Naive thymus-derived CD4-positive, alpha-beta T cell (primary cell): ENCODE data around the gene DNAJC13. TPM values are rescaled to one million over a fixed set of nuclear protein-coding genes. Genes with fewer than 3 reads are reported as not detected.

Experiments used
- ATAC-seq: fragments of 150-1000 bp; cut with Tn5 transposase; 2 replicates; pipeline ENCODE4 v1.10.0; 2021; ENCODE audit warnings: mild to moderate bottlenecking, moderate library complexity
- CTCF ChIA-PET: fragments of 350-600 bp; sonication (Branson Sonifier 250); formaldehyde crosslinking; loops from one replicate; lab custom pipeline; 2021; ENCODE audit warnings: antibody characterized with exemption; lab: Charles Lee
- POLR2A ChIA-PET: fragments of 350-600 bp; sonication (Branson Sonifier 250); formaldehyde crosslinking; loops from one replicate; lab custom pipeline; 2021; ENCODE audit warnings: antibody characterized with exemption, inconsistent platforms; lab: Charles Lee
- DNase-seq, 9 donors: peaks; one replicate each; pipeline versions ENCODE4 v3.0.0 to v3.0.0-alpha.2; 2020 to 2022; ENCODE audit warnings: mixed read lengths in 1 of 9
- H3K27ac ChIP-seq: one replicate; pipeline ENCODE4 v1.7.0; 2013; ENCODE audit warnings: mild to moderate bottlenecking, low read depth, low read length, moderate library complexity
- H3K27me3 ChIP-seq, 2 donors: one replicate each; pipeline ENCODE4 v1.7.0; 2013; ENCODE audit warnings: low read length in 2 of 2, mild to moderate bottlenecking in 2 of 2, moderate library complexity in 2 of 2; ENCODE audit not compliant: control insufficient read depth in 2 of 2, insufficient read depth in 2 of 2
- H3K36me3 ChIP-seq, 3 experiments: 1 replicate in 2 of 3; 2 replicates in 1 of 3; pipeline ENCODE4 v1.7.0; 2013; ENCODE audit warnings: low read length in 3 of 3, mild to moderate bottlenecking in 3 of 3, moderate library complexity in 1 of 3; ENCODE audit not compliant: insufficient read depth in 3 of 3, control insufficient read depth in 2 of 3
- H3K4me1 ChIP-seq, 2 donors: one replicate each; pipeline ENCODE4 v1.7.0; 2013; ENCODE audit warnings: low read length in 2 of 2, mild to moderate bottlenecking in 2 of 2, moderate library complexity in 1 of 2; ENCODE audit not compliant: control insufficient read depth in 2 of 2, insufficient read depth in 2 of 2
- H3K4me3 ChIP-seq: 2 replicates; pipeline ENCODE4 v1.7.0; 2013; ENCODE audit warnings: mild to moderate bottlenecking, low read length
- H3K9me3 ChIP-seq, 3 experiments: 1 replicate in 2 of 3; 2 replicates in 1 of 3; pipeline ENCODE4 v1.7.0; 2013; ENCODE audit warnings: low read length in 3 of 3; ENCODE audit not compliant: control insufficient read depth in 2 of 3
- H3K27ac Mint-ChIP-seq, 9 donors: one replicate each; pipeline ENCODE4 v1.8.0; 2020 to 2022; ENCODE audit warnings: mixed read lengths in 9 of 9, mild to moderate bottlenecking in 8 of 9, moderate library complexity in 5 of 9, inconsistent platforms in 2 of 9
- H3K27me3 Mint-ChIP-seq, 5 donors: one replicate each; pipeline ENCODE4 v1.8.0; 2021 to 2022; ENCODE audit warnings: mixed read lengths in 5 of 5, mild to moderate bottlenecking in 1 of 5
- H3K36me3 Mint-ChIP-seq, 5 donors: one replicate each; pipeline ENCODE4 v1.8.0; 2020 to 2022; ENCODE audit warnings: mixed read lengths in 5 of 5, mild to moderate bottlenecking in 3 of 5, inconsistent platforms in 1 of 5
- H3K4me1 Mint-ChIP-seq, 7 donors: one replicate each; pipeline ENCODE4 v1.8.0; 2020 to 2022; ENCODE audit warnings: mixed read lengths in 7 of 7, mild to moderate bottlenecking in 3 of 7, inconsistent platforms in 1 of 7
- H3K4me3 Mint-ChIP-seq, 10 donors: one replicate each; pipeline ENCODE4 v1.8.0; 2020 to 2022; ENCODE audit warnings: mild to moderate bottlenecking in 10 of 10, mixed read lengths in 10 of 10, moderate library complexity in 6 of 10, inconsistent platforms in 2 of 10
- H3K9me3 Mint-ChIP-seq, 11 donors: one replicate each; pipeline ENCODE4 v1.8.0; 2020 to 2022; ENCODE audit warnings: mixed read lengths in 11 of 11, mild to moderate bottlenecking in 4 of 11, inconsistent platforms in 1 of 11, moderate library complexity in 1 of 11
- intact Hi-C, 2 donors: fragments of 100-400 bp; cut with micrococcal nuclease; formaldehyde crosslinking; loops; one replicate each; pipeline ENCODE4 v1.15.1; 2023
- polyA plus RNA-seq, 2 donors: library from polyadenylated mRNA; unstranded; fragments of 300-500 nt; fragmentation: Illumina TruSeq; gene quantifications; one replicate each; pipeline ENCODE4 v1.2.3, GENCODE V29; 2021
- total RNA-seq, 6 experiments: library from RNA in 5 of 6; stranded (reverse) in 5 of 6; gene quantifications; 1 replicate in 5 of 6; 2 replicates in 1 of 6; pipeline ENCODE4 v1.2.3 and lab custom pipeline; 2021 to 2026

Gene DNAJC13
- total and polyA plus RNA-seq, 7 experiments from 2014 or later, result 10.3 to 41.5 (median 35.0) TPM

- CTCF ChIA-PET, result no interaction called here
- DNase-seq, result no peak
- no peak overlapping the region for H3K27ac Mint-ChIP-seq
Observed at GRCh38 chr3:132568422-132568821, 151.1 kb downstream of the DNAJC13 start.

GRCh38 chr3:132569153-132569552, 151.9 kb downstream of the DNAJC13 start:
- H3K36me3 Mint-ChIP-seq, result peaks cover 7 to 77% (median 48%) of the 10 kb centered on the region in 5 donors
- Histone ChIP-seq H3K27me3 (no peaks in the 10 kb centered on the region), H3K27ac (no peak overlapping the region), H3K4me1 (no peaks in the 10 kb centered on the region), H3K9me3 (no peaks in the 10 kb centered on the region), H3K4me3 (no peak overlapping the region), H3K36me3 (peaks cover 0 to 3% (median 0%) of the 10 kb centered on the region in 3 experiments)
- peaks cover 0 to 5% (median 0%) of the 10 kb centered on the region in 11 donors for H3K9me3 Mint-ChIP-seq
- ATAC-seq (no peak), DNase-seq (no peak)
- H3K27ac Mint-ChIP-seq, result peak overlapping the region in 1 of 9 donors; percentile 14
- no peak overlapping the region for H3K4me3 Mint-ChIP-seq
- H3K27me3 Mint-ChIP-seq, result no peaks in the 10 kb centered on the region
- ChIA-PET CTCF (no interaction called here), POLR2A (no interaction called here)
- intact Hi-C loops, result no loop called here
- peaks cover 0 to 5% (median 0%) of the 10 kb centered on the region in 7 donors for H3K4me1 Mint-ChIP-seq

More at GRCh38 chr3:132568422-132568821, 151.1 kb downstream of the DNAJC13 start:
- Mint-ChIP-seq H3K27me3 (no peaks in the 10 kb centered on the region), H3K36me3 (peaks cover 8 to 76% (median 44%) of the 10 kb centered on the region in 5 donors), H3K4me1 (peaks cover 0 to 5% (median 0%) of the 10 kb centered on the region in 7 donors), H3K9me3 (peaks cover 0 to 8% (median 0%) of the 10 kb centered on the region in 11 donors), H3K4me3 (no peak overlapping the region)
- Histone ChIP-seq H3K9me3 (no peaks in the 10 kb centered on the region), H3K27me3 (no peaks in the 10 kb centered on the region), H3K4me3 (no peak overlapping the region), H3K27ac (no peak overlapping the region), H3K4me1 (no peaks in the 10 kb centered on the region), H3K36me3 (peaks cover 0 to 3% (median 0%) of the 10 kb centered on the region in 3 experiments)
- no peak for ATAC-seq
- intact Hi-C loops, result no loop called here
- POLR2A ChIA-PET, result no interaction called here

GRCh38 chr3:132569580-132569979, 152.3 kb downstream of the DNAJC13 start:
- no peaks in the 10 kb centered on the region for H3K9me3 ChIP-seq
- no peak overlapping the region for H3K4me3 ChIP-seq
- CTCF ChIA-PET, result no interaction called here
- H3K36me3 Mint-ChIP-seq, result peaks cover 3 to 75% (median 47%) of the 10 kb centered on the region in 5 donors
- H3K27ac ChIP-seq, result no peak overlapping the region
- no peak overlapping the region for H3K27ac Mint-ChIP-seq
- ATAC-seq, result no peak
- no peak overlapping the region for H3K4me3 Mint-ChIP-seq
- H3K36me3 ChIP-seq, result peaks cover 0 to 3% (median 0%) of the 10 kb centered on the region in 3 experiments
- intact Hi-C loops, result no loop called here
- POLR2A ChIA-PET, result no interaction called here
- H3K4me1 Mint-ChIP-seq, result peaks cover 0 to 5% (median 0%) of the 10 kb centered on the region in 7 donors
- H3K4me1 ChIP-seq, result no peaks in the 10 kb centered on the region
- H3K27me3 Mint-ChIP-seq, result no peaks in the 10 kb centered on the region
- no peak for DNase-seq
- peaks cover 0 to 5% (median 0%) of the 10 kb centered on the region in 11 donors for H3K9me3 Mint-ChIP-seq
- H3K27me3 ChIP-seq, result no peaks in the 10 kb centered on the region

- peaks cover 0 to 5% (median 0%) of the 10 kb centered on the region in 11 donors for H3K9me3 Mint-ChIP-seq
- no peak overlapping the region for H3K4me3 Mint-ChIP-seq
- H3K4me3 ChIP-seq, result no peak overlapping the region
- intact Hi-C loops, result no loop called here
- H3K36me3 ChIP-seq, result peaks cover 0 to 3% (median 0%) of the 10 kb centered on the region in 3 experiments
- H3K9me3 ChIP-seq, result no peaks in the 10 kb centered on the region
- no peak overlapping the region for H3K27ac Mint-ChIP-seq
- ChIA-PET POLR2A (no interaction called here), CTCF (no interaction called here)
- H3K4me1 ChIP-seq, result no peaks in the 10 kb centered on the region
- no peak for DNase-seq
- peaks cover 0 to 5% (median 0%) of the 10 kb centered on the region in 7 donors for H3K4me1 Mint-ChIP-seq
- ATAC-seq, result no peak
- no peaks in the 10 kb centered on the region for H3K27me3 Mint-ChIP-seq
- peaks cover 0 to 71% (median 42%) of the 10 kb centered on the region in 5 donors for H3K36me3 Mint-ChIP-seq
- no peak overlapping the region for H3K27ac ChIP-seq
- H3K27me3 ChIP-seq, result no peaks in the 10 kb centered on the region
Observed at GRCh38 chr3:132570016-132570415, 152.7 kb downstream of the DNAJC13 start.

- peaks cover 0 to 27% (median 0%) of the 10 kb centered on the region in 3 experiments for H3K36me3 ChIP-seq
- Mint-ChIP-seq H3K27me3 (no peaks in the 10 kb centered on the region), H3K9me3 (peaks cover 0 to 3% (median 0%) of the 10 kb centered on the region in 11 donors), H3K4me3 (no peak overlapping the region), H3K27ac (no peak overlapping the region), H3K4me1 (peaks cover 0 to 5% (median 0%) of the 10 kb centered on the region in 7 donors), H3K36me3 (peaks cover 10 to 81% (median 59%) of the 10 kb centered on the region in 5 donors)
- no peaks in the 10 kb centered on the region for H3K9me3 ChIP-seq
- no peak overlapping the region for H3K27ac ChIP-seq
- ChIA-PET CTCF (no interaction called here), POLR2A (no interaction called here)
- H3K4me3 ChIP-seq, result no peak overlapping the region
- H3K4me1 ChIP-seq, result no peaks in the 10 kb centered on the region
- DNase-seq, result no peak
- no peaks in the 10 kb centered on the region for H3K27me3 ChIP-seq
- intact Hi-C loops, result no loop called here
- no peak for ATAC-seq
Observed at GRCh38 chr3:132573797-132574211, 156.5 kb downstream of the DNAJC13 start.

- Histone ChIP-seq H3K4me3 (no peak overlapping the region), H3K9me3 (no peaks in the 10 kb centered on the region), H3K36me3 (no peaks in the 10 kb centered on the region), H3K27ac (no peak overlapping the region), H3K4me1 (no peaks in the 10 kb centered on the region), H3K27me3 (no peaks in the 10 kb centered on the region)
- ATAC-seq (no peak), DNase-seq (no peak)
- peaks cover 0 to 4% (median 0%) of the 10 kb centered on the region in 7 donors for H3K4me1 Mint-ChIP-seq
- H3K4me3 Mint-ChIP-seq, result no peak overlapping the region
- intact Hi-C loops, result no loop called here
- no peaks in the 10 kb centered on the region for H3K27me3 Mint-ChIP-seq
- CTCF ChIA-PET, result no interaction called here
- H3K9me3 Mint-ChIP-seq, result peaks cover 0 to 11% (median 5%) of the 10 kb centered on the region in 11 donors
- no peak overlapping the region for H3K27ac Mint-ChIP-seq
- POLR2A ChIA-PET, result no interaction called here
- peaks cover 15 to 59% (median 35%) of the 10 kb centered on the region in 5 donors for H3K36me3 Mint-ChIP-seq
Observed at GRCh38 chr3:132587401-132587800, 170.1 kb downstream of the DNAJC13 start.
